ENCODE data around the gene OGDH.

DNA sequence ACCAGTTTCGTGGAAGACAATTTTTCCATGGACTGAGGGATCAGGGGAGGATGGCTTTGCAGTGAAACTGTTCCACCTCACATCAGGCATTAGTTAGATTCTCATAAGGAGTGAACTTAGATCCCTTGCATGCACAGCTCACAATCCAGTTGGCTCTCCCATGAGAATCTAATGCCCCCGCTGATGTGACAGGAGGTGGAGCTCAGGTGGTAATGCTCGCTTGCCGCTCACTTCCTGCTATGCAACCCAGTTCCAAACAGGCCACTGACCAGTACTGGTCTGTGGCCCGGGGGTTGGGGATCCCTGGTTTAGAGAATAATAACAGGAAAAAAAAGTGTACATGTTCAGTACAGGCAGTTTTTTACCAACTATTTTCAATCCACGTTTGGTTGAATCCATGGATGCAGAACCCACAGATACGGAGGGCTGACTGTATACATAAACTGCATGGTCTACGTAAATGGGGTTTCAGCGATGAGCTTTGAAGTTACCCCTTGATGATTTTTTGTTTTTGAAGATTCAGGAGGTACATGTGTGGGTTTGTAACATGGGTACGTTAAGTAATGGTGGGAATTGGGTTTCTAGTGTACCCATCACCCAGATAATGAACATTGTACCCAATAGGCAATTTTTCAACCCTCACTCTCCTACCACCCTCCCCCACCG lies 24.5 kb downstream of the OGDH start:
- TF ChIP-seq POLR2A (IDR thresholded peaks at IDR 0.05; ENCODE audit: borderline replicate concordance, extremely low read depth, insufficient read depth, insufficient read length) (no peak), EZH2 (IDR thresholded peaks at IDR 0.05) (no peak), TCF7L2 (IDR thresholded peaks at IDR 0.05; ENCODE audit: borderline replicate concordance, extremely low read depth, insufficient read depth, insufficient read length) (no peak), CTCF (IDR thresholded peaks at IDR 0.05 in 2 of 3, conservative IDR thresholded peaks at IDR 0.05 in 1 of 3; ENCODE audit: borderline replicate concordance in 1 of 3, insufficient read depth in 1 of 3, low read depth in 2 of 3, low read length in 2 of 3) (no peak), EZH2phosphoT487 (IDR thresholded peaks at IDR 0.05; ENCODE audit: borderline replicate concordance) (no peak)

Measured in HCT116 (cell line).